ENCODE measurements around the gene RNF217.
"Not testable (repeated sequence)": the region's sequence is repeated elsewhere in the genome, so short reads cannot be mapped to it uniquely, and the experiment has no call there.

Gene RNF217

DNA sequence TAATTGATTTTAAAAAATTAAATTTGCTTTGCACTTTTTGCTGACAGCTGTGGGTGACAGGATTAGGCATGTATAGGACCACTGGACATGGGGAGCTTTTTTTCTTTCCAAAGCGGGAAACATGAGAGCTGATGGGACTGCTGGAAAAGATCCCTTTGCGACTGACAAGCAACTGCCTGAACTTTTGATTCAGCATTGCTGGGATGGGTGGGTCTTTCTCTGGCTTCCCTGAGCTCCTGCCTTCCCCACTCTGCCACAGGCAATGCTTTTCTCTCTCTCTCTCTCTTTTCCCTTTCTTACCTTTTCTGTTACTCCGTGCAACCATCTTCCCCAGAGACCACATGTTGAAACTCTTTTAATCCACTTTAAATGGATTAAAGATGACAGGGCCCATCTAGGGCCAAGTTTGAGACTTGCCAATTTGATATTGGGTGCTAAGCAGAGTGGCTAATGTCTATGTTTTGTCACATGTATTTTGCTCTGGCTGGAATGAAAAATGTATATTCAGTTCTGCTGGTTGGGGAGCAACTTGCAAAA lies 157.9 kb downstream of the RNF217 start:
- in situ Hi-C loops (cut with MboI; ENCODE audit: low sequenced_read_pairs, unreplicated experiment), result no loop called here
- TF ChIP-seq, protein P1, sequence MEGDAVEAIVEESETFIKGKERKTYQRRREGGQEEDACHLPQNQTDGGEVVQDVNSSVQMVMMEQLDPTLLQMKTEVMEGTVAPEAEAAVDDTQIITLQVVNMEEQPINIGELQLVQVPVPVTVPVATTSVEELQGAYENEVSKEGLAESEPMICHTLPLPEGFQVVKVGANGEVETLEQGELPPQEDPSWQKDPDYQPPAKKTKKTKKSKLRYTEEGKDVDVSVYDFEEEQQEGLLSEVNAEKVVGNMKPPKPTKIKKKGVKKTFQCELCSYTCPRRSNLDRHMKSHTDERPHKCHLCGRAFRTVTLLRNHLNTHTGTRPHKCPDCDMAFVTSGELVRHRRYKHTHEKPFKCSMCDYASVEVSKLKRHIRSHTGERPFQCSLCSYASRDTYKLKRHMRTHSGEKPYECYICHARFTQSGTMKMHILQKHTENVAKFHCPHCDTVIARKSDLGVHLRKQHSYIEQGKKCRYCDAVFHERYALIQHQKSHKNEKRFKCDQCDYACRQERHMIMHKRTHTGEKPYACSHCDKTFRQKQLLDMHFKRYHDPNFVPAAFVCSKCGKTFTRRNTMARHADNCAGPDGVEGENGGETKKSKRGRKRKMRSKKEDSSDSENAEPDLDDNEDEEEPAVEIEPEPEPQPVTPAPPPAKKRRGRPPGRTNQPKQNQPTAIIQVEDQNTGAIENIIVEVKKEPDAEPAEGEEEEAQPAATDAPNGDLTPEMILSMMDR (IDR thresholded peaks at IDR 0.05; ENCODE audit: borderline replicate concordance, control extremely low read depth, extremely low read depth, insufficient read depth, missing control alignments), result no peak
- DNase-seq (ENCODE audit: low spot score), result no peak

DNA sequence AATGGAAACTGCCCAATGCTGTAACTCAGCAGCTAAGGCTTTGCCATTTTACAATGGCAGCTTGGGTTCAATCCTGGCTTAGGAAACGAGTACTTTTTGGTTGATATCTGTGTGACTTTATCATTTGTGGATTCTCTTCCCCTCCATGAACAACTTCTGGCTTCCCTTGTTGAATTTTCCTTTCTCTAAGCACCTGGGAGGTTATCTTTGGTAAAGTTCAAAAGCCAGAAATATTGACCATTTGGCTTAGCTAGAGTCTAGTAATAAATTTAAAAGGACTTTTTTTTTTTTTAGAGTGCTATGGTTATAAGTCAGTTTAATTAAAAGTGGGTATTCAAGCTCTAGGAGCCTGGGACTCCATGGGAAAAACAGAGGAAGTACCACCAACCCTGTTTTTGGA lies 159.7 kb downstream of the RNF217 start:
- no peak for DNase-seq (ENCODE audit: low spot score)
- in situ Hi-C loops (cut with MboI; ENCODE audit: low sequenced_read_pairs, unreplicated experiment), result no loop called here
- TF ChIP-seq, protein P1 (IDR thresholded peaks at IDR 0.05; ENCODE audit: borderline replicate concordance, control extremely low read depth, extremely low read depth, insufficient read depth, missing control alignments), result no peak

DNA sequence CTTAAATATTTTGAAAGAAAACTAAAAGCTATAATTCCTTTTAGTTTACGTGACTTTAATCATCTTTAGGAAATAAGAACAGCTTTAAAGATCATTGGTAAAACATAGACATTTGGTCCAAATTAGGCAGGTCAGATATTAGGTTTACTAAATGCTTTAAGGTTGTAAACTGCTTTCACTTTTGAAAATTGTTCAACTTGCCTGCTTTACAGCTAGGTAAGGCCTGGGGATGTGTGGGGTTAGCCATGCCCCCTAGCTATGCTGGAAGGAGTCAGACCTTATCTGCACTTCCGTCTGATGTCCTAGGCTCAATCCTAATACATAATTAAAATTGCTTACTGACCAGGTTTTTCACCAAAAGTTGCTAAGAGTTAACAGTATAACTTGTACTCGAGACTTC lies 160.8 kb downstream of the RNF217 start:
- TF ChIP-seq, protein P1 (IDR thresholded peaks at IDR 0.05; ENCODE audit: borderline replicate concordance, control extremely low read depth, extremely low read depth, insufficient read depth, missing control alignments), result no peak
- in situ Hi-C loops (cut with MboI; ENCODE audit: low sequenced_read_pairs, unreplicated experiment), result no loop called here
- DNase-seq (ENCODE audit: low spot score), result no peak

DNA sequence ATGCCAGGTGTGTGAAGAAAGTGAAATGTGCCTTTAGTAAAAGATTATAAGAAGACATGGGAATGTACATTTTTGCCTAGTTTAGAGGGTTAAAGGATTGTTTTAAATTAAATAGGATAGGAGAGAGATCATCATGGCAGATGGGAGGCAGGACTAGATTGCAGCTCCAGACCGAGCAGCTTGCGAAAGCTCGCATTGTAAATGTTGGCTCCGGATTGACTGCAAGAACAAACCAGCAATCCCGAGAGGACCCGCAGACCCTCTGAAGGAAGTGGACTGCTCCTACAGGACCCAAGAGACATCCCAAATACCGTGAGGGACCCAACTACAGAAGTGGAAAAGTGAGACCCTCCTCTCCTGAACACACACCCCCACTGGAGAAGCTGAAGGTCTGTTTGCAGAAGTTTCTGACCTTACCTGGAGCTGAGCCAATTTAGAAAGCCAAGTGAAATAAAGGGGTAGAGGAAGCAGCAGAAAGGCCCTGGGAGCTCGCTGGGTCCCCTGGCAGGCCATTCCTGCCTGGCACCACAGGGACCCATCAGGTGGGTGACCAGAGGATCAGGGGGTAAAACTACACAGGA lies 161.3 kb downstream of the RNF217 start:
- in situ Hi-C loops (cut with MboI; ENCODE audit: low sequenced_read_pairs, unreplicated experiment), result no loop called here
- TF ChIP-seq, protein P1 (IDR thresholded peaks at IDR 0.05; ENCODE audit: borderline replicate concordance, control extremely low read depth, extremely low read depth, insufficient read depth, missing control alignments), result no peak
- DNase-seq (ENCODE audit: low spot score), result no peak

DNA sequence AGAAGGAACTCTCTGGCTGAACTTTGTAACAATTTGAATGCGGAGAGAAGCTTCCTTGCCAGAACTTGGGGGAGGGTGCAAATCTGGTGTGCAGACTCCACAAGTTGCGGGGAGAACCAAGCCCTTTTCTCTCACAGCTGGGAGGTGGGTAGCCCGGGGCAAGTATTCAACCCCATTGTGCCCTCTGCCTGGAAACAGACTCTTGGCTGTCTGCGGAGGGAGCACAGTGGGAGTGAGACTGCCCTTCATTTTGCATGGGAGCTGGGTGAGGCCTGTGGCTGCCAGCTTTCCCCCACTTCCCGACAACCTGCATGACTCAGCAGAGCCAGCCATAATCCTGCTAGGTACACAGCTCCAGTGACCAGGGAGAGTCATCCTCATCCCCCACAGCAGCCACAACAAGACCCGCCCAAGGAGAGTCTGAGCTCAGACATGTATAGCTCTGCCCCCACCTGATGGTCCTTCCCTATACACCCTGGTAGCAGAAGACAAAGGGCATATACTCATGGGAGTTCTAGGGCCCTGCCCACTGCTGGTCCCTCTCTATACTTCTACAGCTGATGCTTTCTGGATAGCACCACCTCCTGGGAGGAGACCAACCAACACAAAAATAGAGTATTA lies 161.9 kb downstream of the RNF217 start:
- no peak for DNase-seq (ENCODE audit: low spot score)
- in situ Hi-C loops (cut with MboI; ENCODE audit: low sequenced_read_pairs, unreplicated experiment), result no loop called here
- TF ChIP-seq, protein P1 (IDR thresholded peaks at IDR 0.05; ENCODE audit: borderline replicate concordance, control extremely low read depth, extremely low read depth, insufficient read depth, missing control alignments), result no peak

DNA sequence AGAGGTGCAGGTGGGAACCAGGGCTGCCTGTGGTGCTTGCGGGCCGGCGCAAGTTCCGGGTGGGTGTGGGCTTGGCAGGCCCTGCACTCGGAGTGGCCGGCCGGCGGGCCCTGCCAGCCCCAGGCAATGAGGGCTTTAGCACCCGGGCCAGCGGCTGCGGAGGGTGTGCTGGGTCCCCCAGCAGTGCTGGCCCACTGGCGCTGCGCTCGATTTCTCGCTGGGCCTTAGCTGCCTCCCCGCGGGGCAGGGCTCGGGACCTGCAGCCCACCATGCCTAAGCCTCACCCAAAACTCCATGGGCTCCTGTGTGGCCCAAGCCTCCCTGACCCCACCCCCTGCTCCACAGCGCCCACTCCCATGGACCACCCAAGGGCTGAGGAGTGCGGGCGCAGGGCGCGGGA lies 163.6 kb downstream of the RNF217 start:
- in situ Hi-C loops (cut with MboI; ENCODE audit: low sequenced_read_pairs, unreplicated experiment), result not testable (repeated sequence)

DNA sequence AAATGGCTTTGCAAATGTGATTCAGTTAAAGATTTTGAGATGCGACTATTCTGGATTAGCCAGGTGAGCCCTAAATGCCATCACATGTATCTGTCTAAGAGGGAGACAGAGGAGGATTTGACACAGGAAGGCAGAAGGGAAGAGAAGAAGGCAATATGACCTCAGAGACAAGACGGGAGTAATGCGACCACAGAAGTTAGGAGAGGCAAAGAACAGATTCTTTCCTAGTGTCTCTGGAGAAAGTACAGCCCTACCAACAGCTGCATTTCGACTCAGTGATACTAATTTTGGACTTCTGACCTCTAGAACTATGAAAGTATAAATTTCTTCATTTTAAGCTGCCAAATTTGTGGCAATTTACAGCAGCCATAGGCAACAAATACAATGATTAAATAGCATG lies 167.1 kb downstream of the RNF217 start:
- no peak for DNase-seq (ENCODE audit: low spot score)
- TF ChIP-seq, protein P1 (IDR thresholded peaks at IDR 0.05; ENCODE audit: borderline replicate concordance, control extremely low read depth, extremely low read depth, insufficient read depth, missing control alignments), result no peak
- in situ Hi-C loops (cut with MboI; ENCODE audit: low sequenced_read_pairs, unreplicated experiment), result no loop called here

More for the DNA sequence above, 163.6 kb downstream of the RNF217 start:
- DNase-seq (ENCODE audit: low spot score), result not testable (repeated sequence)
